Measurements from ENCODE around the gene LRRC17. TPM values are rescaled to one million over a fixed set of nuclear protein-coding genes. Genes with fewer than 3 reads are reported as not detected.

LRRC17 gene
- total and polyA plus RNA-seq, 9 of the 15 experiments (the other 6 are each of a cell fraction or from before 2014, with no cell fraction given) = 0.03 to 0.18 (median 0.12) TPM; not detected in 5

DNA sequence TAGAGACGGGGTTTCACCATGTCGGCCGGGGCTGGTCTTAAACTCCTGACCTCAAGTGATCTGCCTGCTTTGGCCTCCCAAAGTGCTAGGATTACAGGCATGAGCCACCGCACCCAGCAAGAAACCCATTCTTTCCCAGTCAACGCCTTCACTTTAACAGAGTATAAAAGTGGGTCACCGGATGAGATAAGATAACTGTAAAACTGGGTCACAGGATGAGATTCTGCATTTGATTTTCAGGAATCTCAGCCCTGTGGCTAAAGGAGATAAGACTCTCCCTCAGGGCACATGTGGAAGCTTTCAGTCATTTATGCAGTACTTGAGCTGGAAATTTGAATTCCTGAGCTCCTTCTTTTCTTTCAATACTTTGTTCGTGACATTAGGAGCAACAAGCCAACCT is 70.8 kb downstream of the LRRC17 start (continued):
- no peak for TF ChIP-seq ZNF277 (CRISPR knock-in tag; IDR thresholded peaks at IDR 0.05; ENCODE audit: borderline replicate concordance)
- no peak for TF ChIP-seq ZNF24 (IDR thresholded peaks at IDR 0.05)
- TF ChIP-seq ATF6 (CRISPR knock-in tag; IDR thresholded peaks at IDR 0.05) = no peak
- no peak for TF ChIP-seq TSC22D4 (tag; IDR thresholded peaks at IDR 0.05)
- no peak for TF ChIP-seq ZNF134 (CRISPR knock-in tag; conservative IDR thresholded peaks at IDR 0.05)
- no peak for TF ChIP-seq RBM34 (IDR thresholded peaks at IDR 0.05; ENCODE audit: borderline replicate concordance, insufficient read depth, low read length)
- no peak for TF ChIP-seq ETV6 (IDR thresholded peaks at IDR 0.05; ENCODE audit: borderline replicate concordance in 1 of 2, low read depth in 2 of 2, low read length in 1 of 2)
- no peak for TF ChIP-seq ETV6 (CRISPR knock-in tag; IDR thresholded peaks at IDR 0.05; ENCODE audit: borderline replicate concordance)
- TF ChIP-seq, protein P1, sequence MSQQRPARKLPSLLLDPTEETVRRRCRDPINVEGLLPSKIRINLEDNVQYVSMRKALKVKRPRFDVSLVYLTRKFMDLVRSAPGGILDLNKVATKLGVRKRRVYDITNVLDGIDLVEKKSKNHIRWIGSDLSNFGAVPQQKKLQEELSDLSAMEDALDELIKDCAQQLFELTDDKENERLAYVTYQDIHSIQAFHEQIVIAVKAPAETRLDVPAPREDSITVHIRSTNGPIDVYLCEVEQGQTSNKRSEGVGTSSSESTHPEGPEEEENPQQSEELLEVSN (IDR thresholded peaks at IDR 0.05; ENCODE audit: borderline replicate concordance in 1 of 2, extremely low read depth in 1 of 2, insufficient read depth in 1 of 2, insufficient read length in 1 of 2, low read depth in 1 of 2, low read length in 1 of 2, poor library complexity in 1 of 2, severe bottlenecking in 1 of 2) = no peak
- TF ChIP-seq NFRKB (IDR thresholded peaks at IDR 0.05; ENCODE audit: low read depth) = no peak
- TF ChIP-seq BCLAF1 (IDR thresholded peaks at IDR 0.05; ENCODE audit: borderline replicate concordance in 1 of 2, control insufficient read depth in 1 of 2, low read depth in 2 of 2, low read length in 1 of 2) = no peak
- TF ChIP-seq BDP1 (IDR thresholded peaks at IDR 0.05; ENCODE audit: insufficient read depth, insufficient read length) = no peak
- TF ChIP-seq RREB1 (CRISPR knock-in tag; IDR thresholded peaks at IDR 0.05) = no peak
